Tibial nerve (tissue), 4 donors: ENCODE data around the gene ATP2A3. TPM values are rescaled to one million over a fixed set of nuclear protein-coding genes. Genes with fewer than 3 reads are reported as not detected.

Source experiments
- DNase-seq, 2 donors: peaks; one replicate each; pipeline ENCODE4 v3.0.0-alpha.2; 2019; ENCODE audit warnings: low spot score in 2 of 2
- H3K27ac ChIP-seq, 4 donors: fragments of 200-600 bp; sonication (generic) in 3 of 4; one replicate each; pipeline ENCODE4 v1.5.1; 2017 to 2019; ENCODE audit warnings: mild to moderate bottlenecking in 1 of 4
- H3K27me3 ChIP-seq, 2 donors: fragments of 200-600 bp; sonication (generic) in 1 of 2; one replicate each; pipeline versions ENCODE4 v1.5.1 to v1.6.0; 2017 to 2019
- H3K36me3 ChIP-seq, 3 donors: fragments of 200-600 bp; sonication (generic); one replicate each; pipeline ENCODE4 v1.5.1; 2018 to 2019
- H3K4me1 ChIP-seq, 4 donors: fragments of 200-600 bp; sonication (generic) in 3 of 4; one replicate each; pipeline ENCODE4 v1.5.1; 2017 to 2019
- H3K4me3 ChIP-seq, 4 donors: fragments of 200-600 bp; sonication (generic) in 3 of 4; one replicate each; pipeline ENCODE4 v1.5.1; 2017 to 2019; ENCODE audit warnings: mild to moderate bottlenecking in 1 of 4, moderate library complexity in 1 of 4
- H3K9me3 ChIP-seq, 4 donors: fragments of 200-600 bp; sonication (generic) in 3 of 4; one replicate each; pipeline ENCODE4 v1.5.1; 2017 to 2019
- EP300 ChIP-seq, 2 donors: sonication (generic); formaldehyde crosslinking; IDR thresholded peaks; one replicate each; pipeline ENCODE4 v1.6.1; 2017; ENCODE audit warnings: antibody characterized with exemption in 2 of 2, mild to moderate bottlenecking in 1 of 2
- POLR2A ChIP-seq, 2 donors: fragments of 450-650 bp; IDR thresholded peaks; one replicate each; pipeline ENCODE4 v1.6.1; 2017; ENCODE audit warnings: antibody characterized with exemption in 2 of 2, mild to moderate bottlenecking in 2 of 2, moderate library complexity in 2 of 2
- WGBS, 2 donors: methylation state at CpG; one replicate each; pipeline ENCODE4 v1.1.5; 2018; 5-methylcytosine and 5-hydroxymethylcytosine counted together
- total RNA-seq, 4 donors: library from RNA; depleted of rRNA; stranded (reverse); fragments of >200 nt; gene quantifications; one replicate each; pipeline ENCODE4 v1.1.0, GENCODE V29; 2016
- TF ChIP-seq, protein P1 (sequence below), 5 experiments: fragments of 200-600 bp in 3 of 5; fragments of 450-650 bp in 2 of 5; sonication (generic) in 3 of 5; IDR thresholded peaks; one replicate each; pipeline ENCODE4 v1.5.1; 2016 to 2019; ENCODE audit warnings: antibody characterized with exemption in 5 of 5, mild to moderate bottlenecking in 3 of 5, moderate library complexity in 2 of 5

The ATP2A3 gene
- total RNA-seq, 4 donors from 2014 or later = 5.9 to 12.9 (median 9.1) TPM

- no peaks in the 10 kb centered on the region for H3K9me3 ChIP-seq
- no peaks in the 10 kb centered on the region for H3K27me3 ChIP-seq
- no peak overlapping the region for H3K4me3 ChIP-seq
- WGBS, 2 donors = 88 to 89% methylated on average over 4 of the region's 4 CpGs
- no peak overlapping the region for H3K27ac ChIP-seq
- H3K36me3 ChIP-seq = no peaks in the 10 kb centered on the region
- no peak for DNase-seq
- no peaks in the 10 kb centered on the region for H3K4me1 ChIP-seq
- TF ChIP-seq EP300 (IDR thresholded peaks at IDR 0.05) (no peak), POLR2A (IDR thresholded peaks at IDR 0.05) (no peak)
- TF ChIP-seq, protein P1, sequence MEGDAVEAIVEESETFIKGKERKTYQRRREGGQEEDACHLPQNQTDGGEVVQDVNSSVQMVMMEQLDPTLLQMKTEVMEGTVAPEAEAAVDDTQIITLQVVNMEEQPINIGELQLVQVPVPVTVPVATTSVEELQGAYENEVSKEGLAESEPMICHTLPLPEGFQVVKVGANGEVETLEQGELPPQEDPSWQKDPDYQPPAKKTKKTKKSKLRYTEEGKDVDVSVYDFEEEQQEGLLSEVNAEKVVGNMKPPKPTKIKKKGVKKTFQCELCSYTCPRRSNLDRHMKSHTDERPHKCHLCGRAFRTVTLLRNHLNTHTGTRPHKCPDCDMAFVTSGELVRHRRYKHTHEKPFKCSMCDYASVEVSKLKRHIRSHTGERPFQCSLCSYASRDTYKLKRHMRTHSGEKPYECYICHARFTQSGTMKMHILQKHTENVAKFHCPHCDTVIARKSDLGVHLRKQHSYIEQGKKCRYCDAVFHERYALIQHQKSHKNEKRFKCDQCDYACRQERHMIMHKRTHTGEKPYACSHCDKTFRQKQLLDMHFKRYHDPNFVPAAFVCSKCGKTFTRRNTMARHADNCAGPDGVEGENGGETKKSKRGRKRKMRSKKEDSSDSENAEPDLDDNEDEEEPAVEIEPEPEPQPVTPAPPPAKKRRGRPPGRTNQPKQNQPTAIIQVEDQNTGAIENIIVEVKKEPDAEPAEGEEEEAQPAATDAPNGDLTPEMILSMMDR (IDR thresholded peaks at IDR 0.05) = no peak
These were observed 57.4 kb downstream of the ATP2A3 start for GRCh38 chr17:3906881-3907280.

- Histone ChIP-seq H3K4me1 (no peaks in the 10 kb centered on the region), H3K4me3 (no peak overlapping the region), H3K9me3 (no peaks in the 10 kb centered on the region), H3K27ac (no peak overlapping the region), H3K27me3 (no peaks in the 10 kb centered on the region), H3K36me3 (no peaks in the 10 kb centered on the region)
- 73 to 88% methylated on average over 7 to 11 of the region's 11 CpGs for WGBS, 2 donors
- TF ChIP-seq POLR2A (IDR thresholded peaks at IDR 0.05) (no peak), EP300 (IDR thresholded peaks at IDR 0.05) (no peak)
- TF ChIP-seq, protein P1 (IDR thresholded peaks at IDR 0.05) = no peak
- DNase-seq = no peak
These were observed 59.2 kb downstream of the ATP2A3 start for GRCh38 chr17:3905017-3905520.

- H3K9me3 ChIP-seq = no peaks in the 10 kb centered on the region
- H3K27me3 ChIP-seq = no peaks in the 10 kb centered on the region
- H3K4me3 ChIP-seq = no peak overlapping the region
- 65 to 69% methylated on average over 6 to 15 of the region's 15 CpGs for WGBS, 2 donors
- no peak overlapping the region for H3K27ac ChIP-seq
- no peak for DNase-seq
- TF ChIP-seq, protein P1 (IDR thresholded peaks at IDR 0.05) = no peak
- TF ChIP-seq POLR2A (IDR thresholded peaks at IDR 0.05) (no peak), EP300 (IDR thresholded peaks at IDR 0.05) (no peak)
- no peaks in the 10 kb centered on the region for H3K36me3 ChIP-seq
- no peaks in the 10 kb centered on the region for H3K4me1 ChIP-seq
These were observed 59.7 kb downstream of the ATP2A3 start for GRCh38 chr17:3904501-3904900.

DNA sequence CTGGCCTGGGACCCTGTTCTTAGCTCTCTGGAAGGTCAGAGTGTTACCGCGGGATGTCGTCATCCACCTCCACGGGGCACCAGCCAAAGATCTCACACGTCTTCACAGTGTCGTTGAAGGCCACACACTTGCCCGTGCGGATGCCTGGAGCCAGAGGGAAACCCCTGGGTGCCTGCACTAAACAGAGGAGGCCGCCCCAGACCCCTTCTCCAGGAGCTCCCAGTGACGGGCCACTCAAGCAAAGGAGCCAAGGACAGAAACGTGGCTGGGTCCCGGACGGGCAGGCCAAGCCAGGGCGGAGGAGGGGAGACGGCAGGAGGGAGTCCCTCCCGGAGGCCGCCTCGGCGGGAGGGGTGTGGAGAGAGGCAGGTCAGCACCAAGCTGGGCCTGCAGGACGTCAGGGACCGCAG lies 60.4 kb downstream of the ATP2A3 start:
- no peak overlapping the region for H3K27ac ChIP-seq
- H3K36me3 ChIP-seq = no peaks in the 10 kb centered on the region
- no peaks in the 10 kb centered on the region for H3K4me1 ChIP-seq
- 65 to 75% methylated on average over 16 to 21 of the region's 21 CpGs for WGBS, 2 donors
- H3K4me3 ChIP-seq = no peak overlapping the region
- no peak for DNase-seq
- no peaks in the 10 kb centered on the region for H3K27me3 ChIP-seq
- no peaks in the 10 kb centered on the region for H3K9me3 ChIP-seq
- TF ChIP-seq EP300 (IDR thresholded peaks at IDR 0.05) (no peak), POLR2A (IDR thresholded peaks at IDR 0.05) (no peak)
- TF ChIP-seq, protein P1 (IDR thresholded peaks at IDR 0.05) = no peak

GRCh38 chr17:3903051-3903825 lies 61.0 kb downstream of the ATP2A3 start:
- no peak overlapping the region for H3K27ac ChIP-seq
- no peaks in the 10 kb centered on the region for H3K9me3 ChIP-seq
- TF ChIP-seq EP300 (IDR thresholded peaks at IDR 0.05) = no peak
- no peak for TF ChIP-seq POLR2A (IDR thresholded peaks at IDR 0.05)
- TF ChIP-seq, protein P1 (IDR thresholded peaks at IDR 0.05) = no peak
- 82 to 91% methylated on average over 25 of the region's 25 CpGs for WGBS, 2 donors
- no peaks in the 10 kb centered on the region for H3K4me1 ChIP-seq
- no peaks in the 10 kb centered on the region for H3K36me3 ChIP-seq
- no peak for DNase-seq
- no peak overlapping the region for H3K4me3 ChIP-seq
- no peaks in the 10 kb centered on the region for H3K27me3 ChIP-seq
